ENCODE results near the gene NHLRC4.

Gene NHLRC4

GRCh38 chr16:600781-601180, 34.0 kb downstream of the NHLRC4 start:
- DNase-seq: peak in 1 of 2 donors; percentile 9

- DNase-seq: no peak
Measured at GRCh38 chr16:603933-604332, 37.1 kb downstream of the NHLRC4 start.

- DNase-seq: no peak
Measured at GRCh38 chr16:606656-607307, 40.0 kb downstream of the NHLRC4 start.

GRCh38 chr16:608019-608418, 41.2 kb downstream of the NHLRC4 start:
- no peak for DNase-seq

GRCh38 chr16:609316-609715, 42.5 kb downstream of the NHLRC4 start:
- DNase-seq: no peak

- DNase-seq: no peak
Measured at GRCh38 chr16:609984-610383, 43.2 kb downstream of the NHLRC4 start.

- DNase-seq: peak; percentile 53 to 68
Measured at GRCh38 chr16:610513-611381, 43.9 kb downstream of the NHLRC4 start.

GRCh38 chr16:615122-615521, 48.3 kb downstream of the NHLRC4 start:
- DNase-seq: no peak

GRCh38 chr16:616733-617586, 50.2 kb downstream of the NHLRC4 start:
- DNase-seq: no peak

- no peak for DNase-seq
Measured at GRCh38 chr16:617855-618254, 51.0 kb downstream of the NHLRC4 start.

Data from inflammatory macrophage (primary cell).